HuH-7 (cell line): Measurements from ENCODE around the gene UBN1.
"Not testable (repeated sequence)": the region's sequence is repeated elsewhere in the genome, so short reads cannot be mapped to it uniquely, and the experiment has no call there.

Experiments
- DNase-seq: peaks from one replicate; pipeline ENCODE4 v3.0.0; 2011; ENCODE audit warnings: low spot score

UBN1 gene

GRCh38 chr16:4884972-4885874 lies 37.9 kb downstream of the UBN1 start:
- DNase-seq = no peak

GRCh38 chr16:4886151-4886550 lies 38.9 kb downstream of the UBN1 start:
- DNase-seq = no peak

GRCh38 chr16:4888428-4889135 lies 41.3 kb downstream of the UBN1 start:
- no peak for DNase-seq

GRCh38 chr16:4890026-4890425 lies 42.7 kb downstream of the UBN1 start:
- DNase-seq = no peak

- no peak for DNase-seq
Measured at GRCh38 chr16:4890686-4891085, 43.4 kb downstream of the UBN1 start.

GRCh38 chr16:4891097-4891885 lies 44.0 kb downstream of the UBN1 start:
- DNase-seq = no peak

- no peak for DNase-seq
Measured at GRCh38 chr16:4891886-4892216, 44.6 kb downstream of the UBN1 start.

- no peak for DNase-seq
Measured at GRCh38 chr16:4892361-4893102, 45.3 kb downstream of the UBN1 start.

- no peak for DNase-seq
Measured at GRCh38 chr16:4893103-4893862, 46.0 kb downstream of the UBN1 start.

- DNase-seq = no peak
Measured at GRCh38 chr16:4894276-4895150, 47.2 kb downstream of the UBN1 start.

GRCh38 chr16:4895366-4895765 lies 48.1 kb downstream of the UBN1 start:
- no peak for DNase-seq

GRCh38 chr16:4896761-4897160 lies 49.5 kb downstream of the UBN1 start:
- DNase-seq = not testable (repeated sequence)

- no peak for DNase-seq
Measured at GRCh38 chr16:4897328-4897727, 50.0 kb downstream of the UBN1 start.

GRCh38 chr16:4898811-4899473 lies 51.7 kb downstream of the UBN1 start:
- no peak for DNase-seq

- no peak for DNase-seq
Measured at GRCh38 chr16:4899474-4899846, 52.2 kb downstream of the UBN1 start.

GRCh38 chr16:4900036-4900435 lies 52.8 kb downstream of the UBN1 start:
- no peak for DNase-seq

GRCh38 chr16:4900750-4901149 lies 53.5 kb downstream of the UBN1 start:
- no peak for DNase-seq

GRCh38 chr16:4902038-4902437 lies 54.8 kb downstream of the UBN1 start:
- DNase-seq = no peak

- DNase-seq = no peak
Measured at GRCh38 chr16:4904108-4904941, 57.0 kb downstream of the UBN1 start.
